HG03064 (cell line): Measurements from ENCODE around the gene RUNX2.
"Not testable (repeated sequence)": the region's sequence is repeated elsewhere in the genome, so short reads cannot be mapped to it uniquely, and the experiment has no call there.

ENCODE experiments used
- ATAC-seq: cut with Tn5 transposase; IDR thresholded peaks from one replicate; pipeline ENCODE4 v1.9.1; 2021; ENCODE audit warnings: low read depth; ENCODE audit not compliant: unreplicated experiment

Gene RUNX2

GRCh38 chr6:45543298-45544235 is 215.4 kb downstream of the RUNX2 start:
- no peak for ATAC-seq

DNA sequence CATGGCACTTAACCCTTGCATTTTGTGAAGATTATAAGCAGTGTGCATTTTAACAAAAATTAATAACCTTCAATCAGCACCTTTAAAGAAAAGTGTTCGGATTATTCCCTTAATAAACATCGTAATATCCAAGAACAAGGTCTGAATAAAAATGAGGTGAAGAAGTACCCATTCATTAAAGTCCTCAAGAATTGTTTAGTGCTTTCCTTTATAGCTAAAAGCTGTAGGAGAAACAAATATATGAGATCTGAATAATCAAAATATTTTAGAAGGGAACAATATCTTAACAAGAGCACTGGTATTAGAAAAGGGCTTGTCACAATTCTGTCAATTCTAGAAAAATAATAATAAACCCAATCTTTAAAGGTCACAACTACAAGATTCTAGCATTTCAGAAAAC is 217.3 kb downstream of the RUNX2 start:
- no peak for ATAC-seq

- ATAC-seq = peak; percentile 91
These were observed 220.8 kb downstream of the RUNX2 start for GRCh38 chr6:45548657-45549515.

GRCh38 chr6:45552536-45552935 is 224.4 kb downstream of the RUNX2 start:
- ATAC-seq = no peak

DNA sequence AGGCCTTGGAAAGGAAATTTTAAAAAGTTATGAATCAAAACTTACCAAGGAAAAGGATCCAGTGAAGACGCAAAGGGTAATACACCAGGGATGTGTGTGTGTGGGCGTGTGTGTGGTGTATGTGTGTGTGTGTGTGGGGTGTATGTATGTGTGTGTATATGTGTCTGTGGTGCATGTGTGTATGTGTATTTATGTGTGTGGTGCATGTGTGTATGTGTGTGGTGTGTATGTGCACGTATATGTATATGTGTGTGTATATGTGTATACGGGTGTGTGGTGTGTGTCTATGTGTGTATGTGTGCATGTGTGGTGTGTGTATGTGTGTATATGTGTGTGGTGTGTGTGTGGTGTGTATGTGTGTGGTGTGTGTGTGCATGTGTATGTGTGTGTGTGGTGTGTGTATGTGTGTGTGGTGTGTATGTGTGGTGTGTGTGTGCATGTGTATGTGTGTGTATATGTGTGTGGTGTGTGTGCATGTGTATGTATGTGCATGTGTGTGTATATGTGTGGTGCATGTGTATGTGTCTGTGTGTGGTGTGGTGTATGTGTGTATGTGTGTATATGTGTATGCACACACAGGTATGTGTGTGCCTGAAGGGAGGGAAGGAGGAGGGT is 225.7 kb downstream of the RUNX2 start:
- ATAC-seq = no peak

GRCh38 chr6:45554591-45554990 is 226.5 kb downstream of the RUNX2 start:
- no peak for ATAC-seq

- no peak for ATAC-seq
These were observed 228.0 kb downstream of the RUNX2 start for GRCh38 chr6:45555981-45556771.

GRCh38 chr6:45556828-45557227 is 228.7 kb downstream of the RUNX2 start:
- ATAC-seq = no peak

DNA sequence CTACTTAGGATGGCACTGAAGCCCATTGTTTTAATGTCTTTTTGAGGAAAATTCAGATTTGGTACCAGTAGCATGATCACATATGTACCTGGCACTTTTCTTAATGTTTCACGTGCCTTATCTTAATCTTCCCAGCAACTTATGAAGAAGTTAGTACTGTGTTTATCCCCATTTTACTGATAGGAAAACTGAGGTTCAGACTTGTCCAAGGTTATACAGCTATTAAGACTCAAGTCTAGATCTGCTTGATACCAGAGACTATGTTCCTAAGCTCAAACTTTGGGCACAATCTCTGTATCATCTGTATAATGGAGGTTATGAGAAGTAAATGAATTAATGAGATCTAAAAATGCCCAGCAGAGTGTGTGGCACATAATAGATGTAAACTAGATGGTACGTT is 229.3 kb downstream of the RUNX2 start:
- ATAC-seq = no peak

- ATAC-seq = no peak
These were observed 230.7 kb downstream of the RUNX2 start for GRCh38 chr6:45558858-45559257.

DNA sequence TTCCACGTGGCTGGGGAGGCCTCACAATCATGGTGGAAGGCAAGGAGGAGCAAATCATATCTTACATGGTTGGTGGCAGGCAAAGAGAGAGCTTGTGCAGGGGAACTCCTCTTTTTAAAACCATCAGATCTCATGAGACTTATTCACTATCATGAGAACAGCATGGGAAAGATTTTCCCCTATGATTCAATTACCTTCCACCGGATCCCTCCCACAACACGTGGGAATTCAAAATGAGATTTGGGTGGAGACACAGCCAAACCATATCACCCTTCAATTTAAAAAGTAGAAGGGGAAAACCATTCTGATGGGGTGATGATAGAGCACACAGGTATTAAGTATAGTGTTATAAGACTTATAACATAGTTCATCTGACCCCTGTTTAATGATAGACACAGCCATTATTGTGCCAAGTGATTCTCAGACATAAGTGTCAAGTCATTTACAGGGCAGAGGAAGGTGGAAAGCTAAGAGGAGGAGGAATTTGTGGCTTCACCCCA is 232.2 kb downstream of the RUNX2 start:
- not testable (repeated sequence) for ATAC-seq

- no peak for ATAC-seq
These were observed 234.0 kb downstream of the RUNX2 start for GRCh38 chr6:45562171-45562570.

DNA sequence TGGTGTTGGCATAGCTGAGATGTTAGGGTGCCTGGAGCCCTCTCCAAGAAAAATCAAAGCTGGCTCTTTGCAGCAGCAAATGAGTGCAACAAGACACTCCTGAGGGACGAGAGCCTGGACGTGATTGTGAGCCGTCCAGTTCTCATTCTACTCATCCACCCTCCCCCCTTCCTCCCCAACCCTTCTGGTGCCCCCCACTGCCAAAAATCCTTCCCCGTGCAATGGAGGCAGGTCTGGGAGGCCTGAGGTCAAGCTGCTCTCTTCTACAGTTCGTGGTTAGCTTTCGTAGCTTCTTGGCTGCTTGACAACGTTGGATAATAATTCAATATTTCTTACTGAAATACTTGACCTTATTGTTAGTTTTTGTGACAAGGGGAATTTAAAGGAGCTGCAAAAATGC is 234.9 kb downstream of the RUNX2 start:
- ATAC-seq = no peak

DNA sequence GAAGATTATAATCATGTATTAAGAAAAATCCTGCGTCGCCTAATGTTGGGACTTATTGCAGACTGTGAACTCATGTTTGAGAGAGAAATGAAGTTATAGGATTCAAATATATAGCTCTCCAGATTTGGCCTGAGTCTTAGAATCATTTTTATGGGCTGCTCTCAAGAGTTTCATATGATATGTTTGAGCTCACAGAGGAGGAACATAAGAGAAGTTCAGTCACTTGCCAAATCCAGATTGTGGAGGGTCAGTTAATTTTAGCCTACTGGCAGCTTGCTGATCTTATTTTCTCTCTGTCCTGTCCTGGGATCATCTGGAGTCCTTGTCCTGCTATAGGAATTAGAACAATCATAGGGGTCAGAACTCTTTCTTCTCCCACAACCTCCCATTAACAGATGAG is 235.7 kb downstream of the RUNX2 start:
- no peak for ATAC-seq

DNA sequence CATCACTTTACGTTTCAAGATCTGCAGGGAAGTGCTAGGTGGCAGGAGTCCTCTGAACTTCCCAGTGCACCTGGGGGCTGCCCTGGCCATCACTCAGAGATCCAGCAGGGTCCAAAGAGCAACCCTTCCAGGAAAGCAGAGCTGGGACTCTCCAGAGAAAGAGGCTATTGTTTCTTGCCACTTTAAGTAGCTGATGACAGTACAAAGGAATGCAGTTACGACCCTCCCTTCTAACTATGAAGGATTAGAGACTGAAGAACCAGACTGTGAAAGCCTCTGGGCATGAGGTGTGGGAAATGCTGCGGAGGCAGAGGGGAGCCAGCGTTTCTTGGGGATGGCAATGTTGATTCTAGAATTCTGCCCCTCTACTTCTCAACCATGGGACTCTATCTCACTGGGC is 238.8 kb downstream of the RUNX2 start:
- no peak for ATAC-seq

- ATAC-seq = no peak
These were observed 239.7 kb downstream of the RUNX2 start for GRCh38 chr6:45567879-45568278.

- ATAC-seq = no peak
These were observed 240.5 kb downstream of the RUNX2 start for GRCh38 chr6:45568626-45569025.

- no peak for ATAC-seq
These were observed 241.2 kb downstream of the RUNX2 start for GRCh38 chr6:45569210-45569945.

- no peak for ATAC-seq
These were observed 243.0 kb downstream of the RUNX2 start for GRCh38 chr6:45571159-45571558.
